WTC11 (cell line): ENCODE data around the gene GPR157. TPM values are rescaled to one million over a fixed set of nuclear protein-coding genes. Genes with fewer than 3 reads are reported as not detected.

Experiments used
- ATAC-seq: fragments of 200-7000 bp; cut with Tn5 transposase; 2 replicates; pipeline ENCODE4 v1.10.0; 2021; ENCODE audit warnings: mild to moderate bottlenecking, moderate library complexity
- CTCF ChIA-PET: fragments of 300-600 bp; sonication (Branson Sonifier 250); formaldehyde crosslinking; loops from one replicate; lab custom pipeline; 2021; ENCODE audit warnings: antibody characterized with exemption; lab: Charles Lee
- POLR2A ChIA-PET: fragments of 350-600 bp; sonication (Branson Sonifier 250); formaldehyde crosslinking; loops from one replicate; lab custom pipeline; 2021; ENCODE audit warnings: antibody characterized with exemption; lab: Charles Lee
- DNase-seq: peaks from one replicate; pipeline ENCODE4 v3.0.0; 2021; ENCODE audit warnings: low spot score
- H3K27ac Mint-ChIP-seq: 2 replicates; pipeline ENCODE4 v1.8.0; 2021; ENCODE audit warnings: mixed read lengths
- H3K27me3 Mint-ChIP-seq: 2 replicates; pipeline ENCODE4 v1.8.0; 2021; ENCODE audit warnings: low read depth, mild to moderate bottlenecking, moderate library complexity, mixed read lengths
- H3K36me3 Mint-ChIP-seq: 2 replicates; pipeline ENCODE4 v1.8.0; 2021; ENCODE audit warnings: mixed read lengths
- H3K4me1 Mint-ChIP-seq: 2 replicates; pipeline ENCODE4 v1.8.0; 2022; ENCODE audit warnings: mixed read lengths
- H3K4me3 Mint-ChIP-seq: 2 replicates; pipeline ENCODE4 v1.8.0; 2021; ENCODE audit warnings: mild to moderate bottlenecking, moderate library complexity, mixed read lengths
- H3K9me3 Mint-ChIP-seq: 2 replicates; pipeline ENCODE4 v1.8.0; 2021; ENCODE audit warnings: mixed read lengths
- E2F1 ChIP-seq: sonication (generic); formaldehyde crosslinking; IDR thresholded peaks from 2 replicates; pipeline ENCODE4 v1.8.0; 2022; ENCODE audit warnings: mild to moderate bottlenecking, missing genetic modification reagents
- ELF4 ChIP-seq: sonication (generic); formaldehyde crosslinking; IDR thresholded peaks from 2 replicates; pipeline ENCODE4 v1.8.1; 2022; ENCODE audit warnings: low read depth, mild to moderate bottlenecking, moderate library complexity, missing genetic modification reagents
- EMX1 ChIP-seq: fragments of 250-450 bp; sonication (Bioruptor Pico); IDR thresholded peaks from 2 replicates; pipeline ENCODE4 v1.8.0; 2021; ENCODE audit warnings: mild to moderate bottlenecking
- HMGXB4 ChIP-seq: sonication (generic); formaldehyde crosslinking; IDR thresholded peaks from 2 replicates; pipeline ENCODE4 v1.8.1; 2023; ENCODE audit warnings: mild to moderate bottlenecking, moderate library complexity, missing genetic modification reagents
- MYBL2 ChIP-seq: sonication (generic); formaldehyde crosslinking; IDR thresholded peaks from 2 replicates; pipeline ENCODE4 v1.8.1; 2023; ENCODE audit warnings: mild to moderate bottlenecking, moderate library complexity, missing genetic modification reagents
- NFYB ChIP-seq: sonication (generic); formaldehyde crosslinking; conservative IDR thresholded peaks from 2 replicates; pipeline ENCODE4 v1.8.0; 2022; ENCODE audit warnings: low read depth, missing genetic modification reagents
- OVOL2 ChIP-seq: fragments of 250-450 bp; sonication (Bioruptor Pico); IDR thresholded peaks from 2 replicates; pipeline ENCODE4 v1.9.0; 2021; ENCODE audit warnings: mild to moderate bottlenecking, borderline replicate concordance
- RELA ChIP-seq: sonication (generic); formaldehyde crosslinking; IDR thresholded peaks from 2 replicates; pipeline ENCODE4 v1.8.1; 2022; ENCODE audit warnings: missing genetic modification reagents, mild to moderate bottlenecking, borderline replicate concordance
- SMAD3 ChIP-seq: sonication (generic); formaldehyde crosslinking; IDR thresholded peaks from 2 replicates; pipeline ENCODE4 v1.8.0; 2022; ENCODE audit warnings: missing genetic modification reagents, mild to moderate bottlenecking, borderline replicate concordance
- TEAD1 ChIP-seq: sonication (generic); formaldehyde crosslinking; IDR thresholded peaks from 2 replicates; pipeline ENCODE4 v1.8.0; 2022; ENCODE audit warnings: mild to moderate bottlenecking, missing genetic modification reagents
- ZBTB21 ChIP-seq: sonication (generic); formaldehyde crosslinking; IDR thresholded peaks from 2 replicates; pipeline ENCODE4 v1.8.1; 2023; ENCODE audit warnings: mild to moderate bottlenecking, missing genetic modification reagents, borderline replicate concordance
- ZNF138 ChIP-seq: sonication (generic); formaldehyde crosslinking; conservative IDR thresholded peaks from 2 replicates; pipeline ENCODE4 v1.8.1; 2022; ENCODE audit warnings: mild to moderate bottlenecking, moderate library complexity, missing genetic modification reagents
- ZNF671 ChIP-seq: fragments of 250-450 bp; sonication (Bioruptor Pico); IDR thresholded peaks from 2 replicates; pipeline ENCODE4 v1.8.0; 2021; ENCODE audit warnings: mild to moderate bottlenecking
- total RNA-seq: library from RNA; stranded (reverse); gene quantifications from 3 replicates; pipeline ENCODE4 v1.2.3, GENCODE V29; 2021
- TF ChIP-seq, protein P1 (sequence below): fragments of 250-450 bp; sonication (Bioruptor Pico); IDR thresholded peaks from 2 replicates; pipeline ENCODE4 v1.9.0; 2021; ENCODE audit warnings: mild to moderate bottlenecking, borderline replicate concordance
- TF ChIP-seq, protein P2 (sequence below): sonication (generic); formaldehyde crosslinking; IDR thresholded peaks from 2 replicates; pipeline ENCODE4 v1.8.0; 2022; ENCODE audit warnings: mild to moderate bottlenecking, missing genetic modification reagents
- TF ChIP-seq, protein P3 (sequence below): fragments of 200-600 bp; IDR thresholded peaks from 2 replicates; pipeline ENCODE4 v1.8.0; 2022; ENCODE audit warnings: antibody characterized with exemption

GPR157 gene
- total RNA-seq, 1 experiment from 2014 or later = 6.0 TPM

DNA sequence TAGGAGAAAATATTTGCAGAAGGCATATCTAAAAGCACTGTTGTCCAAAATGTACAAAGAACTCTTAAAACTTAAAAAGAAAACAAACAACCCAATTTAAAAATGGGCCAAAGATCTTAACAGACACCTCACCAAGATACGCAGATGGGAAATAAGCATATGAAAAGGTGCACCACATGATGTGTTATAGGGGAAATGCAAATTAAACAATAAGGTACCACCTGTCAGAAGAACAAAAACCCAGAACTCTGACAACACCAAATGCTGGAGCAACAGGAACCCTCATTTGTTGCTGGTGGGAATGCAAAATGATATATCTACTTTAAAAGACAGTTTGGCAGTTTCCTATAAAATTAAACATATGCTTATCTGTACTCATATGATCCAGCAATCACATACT is 77.5 kb downstream of the GPR157 start:
- CTCF ChIA-PET = interaction anchor here (0.8 to 1.3 kb wide), 2 partner anchors 13 to 88 kb away, joined by 3 read pairs; no protein-coding TSS in a partner anchor
- no peak for ATAC-seq

More for the DNA sequence above, 77.5 kb downstream of the GPR157 start:
- TF ChIP-seq ELF4 (CRISPR knock-in tag) (no peak), ZNF138 (CRISPR knock-in tag) (no peak), TEAD1 (CRISPR knock-in tag) (no peak), SMAD3 (CRISPR knock-in tag) (no peak), OVOL2 (CRISPR knock-in tag) (no peak), ZBTB21 (CRISPR knock-in tag) (no peak), MYBL2 (no peak), EMX1 (no peak), ZNF671 (CRISPR knock-in tag) (no peak), E2F1 (CRISPR knock-in tag) (no peak), NFYB (no peak), RELA (CRISPR knock-in tag) (no peak), HMGXB4 (CRISPR knock-in tag) (no peak)
- TF ChIP-seq, protein P1, sequence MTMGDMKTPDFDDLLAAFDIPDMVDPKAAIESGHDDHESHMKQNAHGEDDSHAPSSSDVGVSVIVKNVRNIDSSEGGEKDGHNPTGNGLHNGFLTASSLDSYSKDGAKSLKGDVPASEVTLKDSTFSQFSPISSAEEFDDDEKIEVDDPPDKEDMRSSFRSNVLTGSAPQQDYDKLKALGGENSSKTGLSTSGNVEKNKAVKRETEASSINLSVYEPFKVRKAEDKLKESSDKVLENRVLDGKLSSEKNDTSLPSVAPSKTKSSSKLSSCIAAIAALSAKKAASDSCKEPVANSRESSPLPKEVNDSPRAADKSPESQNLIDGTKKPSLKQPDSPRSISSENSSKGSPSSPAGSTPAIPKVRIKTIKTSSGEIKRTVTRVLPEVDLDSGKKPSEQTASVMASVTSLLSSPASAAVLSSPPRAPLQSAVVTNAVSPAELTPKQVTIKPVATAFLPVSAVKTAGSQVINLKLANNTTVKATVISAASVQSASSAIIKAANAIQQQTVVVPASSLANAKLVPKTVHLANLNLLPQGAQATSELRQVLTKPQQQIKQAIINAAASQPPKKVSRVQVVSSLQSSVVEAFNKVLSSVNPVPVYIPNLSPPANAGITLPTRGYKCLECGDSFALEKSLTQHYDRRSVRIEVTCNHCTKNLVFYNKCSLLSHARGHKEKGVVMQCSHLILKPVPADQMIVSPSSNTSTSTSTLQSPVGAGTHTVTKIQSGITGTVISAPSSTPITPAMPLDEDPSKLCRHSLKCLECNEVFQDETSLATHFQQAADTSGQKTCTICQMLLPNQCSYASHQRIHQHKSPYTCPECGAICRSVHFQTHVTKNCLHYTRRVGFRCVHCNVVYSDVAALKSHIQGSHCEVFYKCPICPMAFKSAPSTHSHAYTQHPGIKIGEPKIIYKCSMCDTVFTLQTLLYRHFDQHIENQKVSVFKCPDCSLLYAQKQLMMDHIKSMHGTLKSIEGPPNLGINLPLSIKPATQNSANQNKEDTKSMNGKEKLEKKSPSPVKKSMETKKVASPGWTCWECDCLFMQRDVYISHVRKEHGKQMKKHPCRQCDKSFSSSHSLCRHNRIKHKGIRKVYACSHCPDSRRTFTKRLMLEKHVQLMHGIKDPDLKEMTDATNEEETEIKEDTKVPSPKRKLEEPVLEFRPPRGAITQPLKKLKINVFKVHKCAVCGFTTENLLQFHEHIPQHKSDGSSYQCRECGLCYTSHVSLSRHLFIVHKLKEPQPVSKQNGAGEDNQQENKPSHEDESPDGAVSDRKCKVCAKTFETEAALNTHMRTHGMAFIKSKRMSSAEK (CRISPR knock-in tag) = no peak
- TF ChIP-seq, protein P2, sequence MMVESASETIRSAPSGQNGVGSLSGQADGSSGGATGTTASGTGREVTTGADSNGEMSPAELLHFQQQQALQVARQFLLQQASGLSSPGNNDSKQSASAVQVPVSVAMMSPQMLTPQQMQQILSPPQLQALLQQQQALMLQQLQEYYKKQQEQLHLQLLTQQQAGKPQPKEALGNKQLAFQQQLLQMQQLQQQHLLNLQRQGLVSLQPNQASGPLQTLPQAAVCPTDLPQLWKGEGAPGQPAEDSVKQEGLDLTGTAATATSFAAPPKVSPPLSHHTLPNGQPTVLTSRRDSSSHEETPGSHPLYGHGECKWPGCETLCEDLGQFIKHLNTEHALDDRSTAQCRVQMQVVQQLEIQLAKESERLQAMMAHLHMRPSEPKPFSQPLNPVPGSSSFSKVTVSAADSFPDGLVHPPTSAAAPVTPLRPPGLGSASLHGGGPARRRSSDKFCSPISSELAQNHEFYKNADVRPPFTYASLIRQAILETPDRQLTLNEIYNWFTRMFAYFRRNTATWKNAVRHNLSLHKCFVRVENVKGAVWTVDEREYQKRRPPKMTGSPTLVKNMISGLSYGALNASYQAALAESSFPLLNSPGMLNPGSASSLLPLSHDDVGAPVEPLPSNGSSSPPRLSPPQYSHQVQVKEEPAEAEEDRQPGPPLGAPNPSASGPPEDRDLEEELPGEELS (CRISPR knock-in tag) = no peak
- TF ChIP-seq, protein P3, sequence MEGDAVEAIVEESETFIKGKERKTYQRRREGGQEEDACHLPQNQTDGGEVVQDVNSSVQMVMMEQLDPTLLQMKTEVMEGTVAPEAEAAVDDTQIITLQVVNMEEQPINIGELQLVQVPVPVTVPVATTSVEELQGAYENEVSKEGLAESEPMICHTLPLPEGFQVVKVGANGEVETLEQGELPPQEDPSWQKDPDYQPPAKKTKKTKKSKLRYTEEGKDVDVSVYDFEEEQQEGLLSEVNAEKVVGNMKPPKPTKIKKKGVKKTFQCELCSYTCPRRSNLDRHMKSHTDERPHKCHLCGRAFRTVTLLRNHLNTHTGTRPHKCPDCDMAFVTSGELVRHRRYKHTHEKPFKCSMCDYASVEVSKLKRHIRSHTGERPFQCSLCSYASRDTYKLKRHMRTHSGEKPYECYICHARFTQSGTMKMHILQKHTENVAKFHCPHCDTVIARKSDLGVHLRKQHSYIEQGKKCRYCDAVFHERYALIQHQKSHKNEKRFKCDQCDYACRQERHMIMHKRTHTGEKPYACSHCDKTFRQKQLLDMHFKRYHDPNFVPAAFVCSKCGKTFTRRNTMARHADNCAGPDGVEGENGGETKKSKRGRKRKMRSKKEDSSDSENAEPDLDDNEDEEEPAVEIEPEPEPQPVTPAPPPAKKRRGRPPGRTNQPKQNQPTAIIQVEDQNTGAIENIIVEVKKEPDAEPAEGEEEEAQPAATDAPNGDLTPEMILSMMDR = no peak
- Mint-ChIP-seq H3K9me3 (no peaks in the 10 kb centered on the region), H3K27me3 (no peaks in the 10 kb centered on the region; the same call in 1 of the 2 replicates), H3K4me3 (no peak overlapping the region), H3K27ac (peak overlapping the region; percentile 71), H3K4me1 (peaks cover 17% of the 10 kb centered on the region), H3K36me3 (no peaks in the 10 kb centered on the region)
- POLR2A ChIA-PET = no interaction called here
- DNase-seq = no peak
